Panc1 (cell line): ENCODE measurements around the gene METTL16.

ENCODE experiments used
- CTCF ChIP-seq: fragments of 450-650 bp; IDR thresholded peaks from 2 replicates; pipeline ENCODE4 v1.5.1; 2017; ENCODE audit warnings: mild to moderate bottlenecking
- POLR2AphosphoS5 ChIP-seq: IDR thresholded peaks from 2 replicates; pipeline ENCODE4 v1.6.1; 2012; ENCODE audit warnings: mild to moderate bottlenecking, low read depth, low read length, moderate library complexity

GRCh38 chr17:2453325-2453724, 58.4 kb downstream of the METTL16 start:
- no peak for TF ChIP-seq CTCF
- no peak for TF ChIP-seq POLR2AphosphoS5
